B cell (primary cell): ENCODE data around the gene SRSF1. TPM values are rescaled to one million over a fixed set of nuclear protein-coding genes. Genes with fewer than 3 reads are reported as not detected.
A peak's percentile ranks its signal among the peaks of the same experiment; 100 is the strongest.

Source experiments
- ATAC-seq: fragments of 200-7000 bp; cut with Tn5 transposase; one replicate; pipeline ENCODE4 v1.10.0; 2021; ENCODE audit warnings: low read depth, mild to moderate bottlenecking, moderate number of reproducible peaks, moderate library complexity
- CTCF ChIA-PET: fragments of 350-600 bp; sonication (Branson Sonifier 250); formaldehyde crosslinking; loops from one replicate; lab custom pipeline; 2021; ENCODE audit warnings: antibody characterized with exemption, inconsistent platforms; lab: Charles Lee
- POLR2A ChIA-PET: fragments of 350-600 bp; sonication (Branson Sonifier 250); formaldehyde crosslinking; loops from one replicate; lab custom pipeline; 2021; ENCODE audit warnings: antibody characterized with exemption; lab: Charles Lee
- DNase-seq: peaks from one replicate; pipeline ENCODE4 v3.0.0; 2013
- H2AFZ ChIP-seq: 2 replicates; pipeline ENCODE4 v1.6.1; 2012; ENCODE audit warnings: mild to moderate bottlenecking, low read depth, low read length; ENCODE audit not compliant: insufficient read depth, poor library complexity, severe bottlenecking
- H3K27ac ChIP-seq, 2 donors: 1 replicate in 1 of 2; 2 replicates in 1 of 2; pipeline ENCODE4 v1.5.1; 2012 to 2013; ENCODE audit warnings: low read length in 2 of 2, mild to moderate bottlenecking in 2 of 2, moderate library complexity in 1 of 2
- H3K27me3 ChIP-seq, 4 experiments: fragments of 200-600 bp in 1 of 4; sonication (generic) in 1 of 4; replicated peaks in 1 of 4; 1 replicate in 2 of 4; 2 replicates in 2 of 4; pipeline versions ENCODE4 v1.6.1 to v1.7.0; 2013 to 2016; ENCODE audit warnings: low read length in 3 of 4, mild to moderate bottlenecking in 2 of 4, mixed read lengths in 1 of 4, moderate library complexity in 1 of 4; ENCODE audit not compliant: insufficient read depth in 4 of 4, control insufficient read depth in 3 of 4; ENCODE audit errors: control extremely low read depth in 1 of 4
- H3K36me3 ChIP-seq, 2 experiments: replicated peaks in 1 of 2; 1 replicate in 1 of 2; 2 replicates in 1 of 2; pipeline versions ENCODE4 v1.6.1 to v1.7.1; 2013; ENCODE audit warnings: low read length in 1 of 2; ENCODE audit not compliant: insufficient read depth in 2 of 2, control insufficient read depth in 1 of 2; ENCODE audit errors: control extremely low read depth in 1 of 2, extremely low read depth in 1 of 2
- H3K4me1 ChIP-seq, 2 donors: fragments of 200-600 bp in 1 of 2; sonication (generic) in 1 of 2; 1 replicate in 1 of 2; 2 replicates in 1 of 2; pipeline versions ENCODE4 v1.5.1 to v1.6.1; 2013 to 2017; ENCODE audit warnings: low read length in 2 of 2; ENCODE audit not compliant: control insufficient read depth in 2 of 2, insufficient read depth in 2 of 2
- H3K4me2 ChIP-seq: replicated peaks from 2 replicates; pipeline ENCODE3; 2012; ENCODE audit warnings: mild to moderate bottlenecking, low read depth, low read length; ENCODE audit not compliant: poor library complexity, severe bottlenecking
- H3K4me3 ChIP-seq, 5 experiments: fragments of 200-600 bp in 1 of 5; sonication (generic) in 1 of 5; 1 replicate in 3 of 5; 2 replicates in 2 of 5; pipeline versions ENCODE4 v1.5.1 to v1.7.0; 2011 to 2016; ENCODE audit warnings: low read length in 4 of 5, mild to moderate bottlenecking in 4 of 5, low read depth in 2 of 5, control low read depth in 1 of 5, moderate library complexity in 1 of 5; ENCODE audit not compliant: insufficient read depth in 1 of 5; ENCODE audit errors: control extremely low read depth in 1 of 5, extremely low read depth in 1 of 5
- H3K79me2 ChIP-seq: fragments of 200-600 bp; sonication (generic); one replicate; pipeline ENCODE4 v1.6.0; 2016; ENCODE audit warnings: low read length; ENCODE audit not compliant: control insufficient read depth, insufficient read depth
- H3K9ac ChIP-seq: fragments of 200-600 bp; sonication (generic); 2 replicates; pipeline ENCODE4 v1.6.1; 2017; ENCODE audit warnings: mild to moderate bottlenecking, low read length, moderate library complexity
- H3K9me3 ChIP-seq, 3 donors: one replicate each; pipeline versions ENCODE4 v1.6.1 to v1.7.1; 2013; ENCODE audit warnings: low read length in 2 of 3; ENCODE audit not compliant: control insufficient read depth in 2 of 3, insufficient read depth in 1 of 3; ENCODE audit errors: control extremely low read depth in 1 of 3
- H4K20me1 ChIP-seq: 2 replicates; pipeline ENCODE4 v1.6.0; 2012; ENCODE audit warnings: mild to moderate bottlenecking, low read length; ENCODE audit not compliant: insufficient read depth, control insufficient read depth, poor library complexity, severe bottlenecking
- H3K27ac Mint-ChIP-seq: one replicate; pipeline ENCODE4 v1.8.0; 2021; ENCODE audit warnings: mixed read lengths
- H3K27me3 Mint-ChIP-seq: one replicate; pipeline ENCODE4 v1.8.0; 2021; ENCODE audit warnings: mixed read lengths
- H3K4me1 Mint-ChIP-seq: one replicate; pipeline ENCODE4 v1.8.0; 2021; ENCODE audit warnings: mixed read lengths
- H3K4me3 Mint-ChIP-seq: one replicate; pipeline ENCODE4 v1.8.0; 2021; ENCODE audit warnings: mixed read lengths
- H3K9me3 Mint-ChIP-seq: one replicate; pipeline ENCODE4 v1.8.0; 2022; ENCODE audit warnings: mixed read lengths; ENCODE audit not compliant: insufficient read depth
- CTCF ChIP-seq: fragments of 200-600 bp; IDR thresholded peaks from one replicate; pipeline ENCODE4 v1.8.0; 2022; ENCODE audit warnings: antibody characterized with exemption, mild to moderate bottlenecking
- EZH2 ChIP-seq: IDR thresholded peaks from 2 replicates; pipeline ENCODE4 v1.6.1; 2012; ENCODE audit warnings: borderline replicate concordance, low read depth, mild to moderate bottlenecking, moderate library complexity, low read length; ENCODE audit not compliant: insufficient read depth, poor library complexity, severe bottlenecking
- WGBS: methylation state at CpG from one replicate; pipeline ENCODE4 v1.1.5; 2013; ENCODE audit warnings: missing lambda C conversion rate; ENCODE audit not compliant: insufficient coverage; 5-methylcytosine and 5-hydroxymethylcytosine counted together
- intact Hi-C: fragments of 100-400 bp; cut with micrococcal nuclease; formaldehyde crosslinking; loops from one replicate; pipeline ENCODE4 v1.10.0; 2022
- polyA plus RNA-seq: library from polyadenylated mRNA; depleted of rRNA; stranded (reverse); fragments of >200 nt; gene quantifications from 2 replicates; pipeline ENCODE4 v1.2.3, GENCODE V29; 2012
- total RNA-seq, 2 donors: library from RNA; stranded (reverse); fragments of 120-200 nt in 1 of 2; gene quantifications; 1 replicate in 1 of 2; 2 replicates in 1 of 2; pipeline versions ENCODE4 v1.2.3 to v1.2.4, GENCODE V29; 2013 to 2022

Gene SRSF1
- total and polyA plus RNA-seq, 2 donors (not counting 1 experiment from before 2014, with no cell fraction given): 163 to 250 TPM

GRCh38 chr17:58005031-58005727 is 1.9 kb downstream of the SRSF1 start:
- H3K27me3 Mint-ChIP-seq: no peaks in the 10 kb centered on the region
- peaks cover 57% of the 10 kb centered on the region for H4K20me1 ChIP-seq
- H3K79me2 ChIP-seq: peaks cover 41% of the 10 kb centered on the region
- ATAC-seq (no peak), DNase-seq (peak; percentile 17)
- CTCF ChIA-PET: no interaction called here
- WGBS: 75% methylated on average over 9 of the region's 12 CpGs
- peak overlapping the region; percentile 100 for H3K27ac Mint-ChIP-seq
- peak overlapping the region; percentile 100 for H3K4me3 Mint-ChIP-seq
- peaks cover 25 to 38% of the 10 kb centered on the region in 2 donors for H3K4me1 ChIP-seq
- no peak overlapping the region for H2AFZ ChIP-seq
- intact Hi-C loops: loop anchor here (5.0 to 10.0 kb wide), 3 partner anchors 627 to 1173 kb away; partner anchors contain the start of genes C17orf67, DGKE and TRIM37
- H3K36me3 ChIP-seq: peaks cover 2 to 49% of the 10 kb centered on the region in 2 experiments
- peak overlapping the region; percentile 96 for H3K9ac ChIP-seq
- peak overlapping the region in 1 of 2 donors; percentile 93 for H3K27ac ChIP-seq
- peaks cover 0 to 1% (median 0%) of the 10 kb centered on the region in 3 donors for H3K9me3 ChIP-seq
- H3K4me3 ChIP-seq: peak overlapping the region in 1 of 5 experiments; percentile 100
- peaks cover 49% of the 10 kb centered on the region for H3K4me1 Mint-ChIP-seq
- peak overlapping the region; percentile 94 for H3K4me2 ChIP-seq
- H3K27me3 ChIP-seq: no peaks in the 10 kb centered on the region
- no peaks in the 10 kb centered on the region for H3K9me3 Mint-ChIP-seq
- TF ChIP-seq EZH2 (no peak), CTCF (no peak)
- POLR2A ChIA-PET: interaction anchor here (2.6 kb wide), 1 partner anchor 8 kb away, joined by 17 read pairs; no protein-coding TSS in a partner anchor

- peaks cover 2 to 49% of the 10 kb centered on the region in 2 experiments for H3K36me3 ChIP-seq
- Mint-ChIP-seq H3K4me1 (peaks cover 54% of the 10 kb centered on the region), H3K27me3 (no peaks in the 10 kb centered on the region), H3K4me3 (no peak overlapping the region), H3K9me3 (no peaks in the 10 kb centered on the region), H3K27ac (no peak overlapping the region)
- TF ChIP-seq EZH2 (no peak), CTCF (no peak)
- POLR2A ChIA-PET: no interaction called here
- no peak for DNase-seq
- H3K4me2 ChIP-seq: no peak overlapping the region
- H3K9ac ChIP-seq: no peak overlapping the region
- no peak for ATAC-seq
- no peak overlapping the region for H2AFZ ChIP-seq
- no peak overlapping the region for H3K4me3 ChIP-seq
- H3K27me3 ChIP-seq: no peaks in the 10 kb centered on the region
- peaks cover 66% of the 10 kb centered on the region for H4K20me1 ChIP-seq
- peaks cover 0 to under 1% (median 0%) of the 10 kb centered on the region in 3 donors for H3K9me3 ChIP-seq
- intact Hi-C loops: loop anchor here (10.0 kb wide), 1 partner anchor 1101 kb away; the partner anchor contains the start of gene TRIM37
- CTCF ChIA-PET: interaction anchor here (20.2 kb wide), 1 partner anchor 148 kb away, joined by 468 read pairs; the partner anchor contains the start of gene MRPS23
- peak overlapping the region in 1 of 2 donors; percentile 2 for H3K27ac ChIP-seq
- WGBS: no CpG with 5 or more reads among the region's 3 CpGs
- H3K4me1 ChIP-seq: peaks cover 25 to 38% of the 10 kb centered on the region in 2 donors
- H3K79me2 ChIP-seq: peaks cover 41% of the 10 kb centered on the region
These were observed 3.0 kb downstream of the SRSF1 start for GRCh38 chr17:58004060-58004459.
